Neural cell (in vitro differentiated cells): ENCODE results near the gene RIC1.

Experiments used
- CTCF ChIP-seq: fragments of 450-650 bp; IDR thresholded peaks from 2 replicates; pipeline ENCODE4 v1.5.1; 2014; ENCODE audit warnings: antibody characterized with exemption, mild to moderate bottlenecking, moderate library complexity; ENCODE audit not compliant: poor library complexity, severe bottlenecking
- EP300 ChIP-seq: fragments of 450-650 bp; conservative IDR thresholded peaks from 2 replicates; pipeline ENCODE4 v1.6.1; 2014; ENCODE audit warnings: antibody characterized with exemption, mild to moderate bottlenecking, moderate library complexity; ENCODE audit not compliant: poor library complexity, severe bottlenecking
- EZH2 ChIP-seq: fragments of 200-600, 300-800 bp; shearing (Covaris generic), sonication (generic); IDR thresholded peaks from 2 replicates; pipeline ENCODE4 v1.6.1; 2014; ENCODE audit warnings: antibody characterized with exemption, low read length, borderline replicate concordance, mild to moderate bottlenecking; ENCODE audit not compliant: insufficient read depth, poor library complexity, severe bottlenecking
- MXI1 ChIP-seq: fragments of 450-650 bp; conservative IDR thresholded peaks from 2 replicates; pipeline ENCODE4 v1.6.1; 2014; ENCODE audit warnings: antibody characterized with exemption, mild to moderate bottlenecking; ENCODE audit not compliant: poor library complexity, severe bottlenecking
- POLR2AphosphoS5 ChIP-seq: IDR thresholded peaks from 2 replicates; pipeline ENCODE4 v1.6.1; 2012
- RAD21 ChIP-seq: fragments of 450-650 bp; conservative IDR thresholded peaks from 2 replicates; pipeline ENCODE4 v1.6.1; 2014; ENCODE audit warnings: antibody characterized with exemption, mild to moderate bottlenecking, moderate library complexity
- REST ChIP-seq: IDR thresholded peaks from 2 replicates; pipeline ENCODE4 v1.6.1; 2012; ENCODE audit warnings: borderline replicate concordance
- SMC3 ChIP-seq: fragments of 450-650 bp; conservative IDR thresholded peaks from 2 replicates; pipeline ENCODE4 v1.6.1; 2014; ENCODE audit warnings: antibody characterized with exemption, mild to moderate bottlenecking, moderate library complexity; ENCODE audit not compliant: poor library complexity
- TAF1 ChIP-seq: IDR thresholded peaks from 2 replicates; pipeline ENCODE4 v1.6.1; 2012; ENCODE audit warnings: low read depth

GRCh38 chr9:5611321-5612184, 17.4 kb upstream of the RIC1 start:
- no peak for TF ChIP-seq CTCF
- no peak for TF ChIP-seq RAD21
- TF ChIP-seq EP300: no peak
- no peak for TF ChIP-seq POLR2AphosphoS5
- no peak for TF ChIP-seq EZH2
- TF ChIP-seq TAF1: no peak
- no peak for TF ChIP-seq REST
- TF ChIP-seq SMC3: no peak
- no peak for TF ChIP-seq MXI1
